Measurements from ENCODE around the gene ST7. TPM values are rescaled to one million over a fixed set of nuclear protein-coding genes. Genes with fewer than 3 reads are reported as not detected.

Gene ST7
- total RNA-seq, 1 experiment from 2014 or later: 12.9 TPM

DNA sequence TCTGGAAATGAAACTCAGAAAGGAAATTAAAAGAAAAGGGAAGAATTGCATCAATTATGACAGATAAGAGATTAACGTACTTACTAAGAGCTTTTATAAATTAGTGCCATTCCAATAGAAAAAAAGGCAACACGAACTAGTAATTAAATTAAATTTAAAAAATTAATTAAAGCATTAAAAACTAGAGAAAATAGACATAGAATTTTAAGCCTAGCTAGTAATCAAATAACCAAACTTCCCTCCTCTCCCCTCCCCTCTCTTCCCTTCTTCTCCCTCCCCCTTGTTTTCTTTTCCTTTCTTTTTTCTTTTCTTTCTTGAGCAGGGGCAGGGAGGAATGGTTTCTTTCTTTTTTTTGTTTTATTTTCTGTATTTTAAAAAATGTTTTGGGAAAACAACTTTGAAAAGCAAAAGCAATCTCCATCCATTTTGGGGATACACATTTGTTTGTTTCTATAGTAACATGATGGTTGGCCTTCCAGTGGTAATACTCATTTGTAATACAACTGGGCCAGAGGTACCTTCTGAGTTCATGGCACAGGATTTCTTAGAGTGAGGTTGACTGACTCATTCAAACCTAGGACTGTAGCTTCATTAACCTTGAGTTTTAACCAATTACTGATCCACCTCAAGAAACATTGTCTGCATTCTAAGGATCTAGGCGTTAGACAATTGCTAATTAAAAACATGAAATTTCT lies 132.6 kb downstream of the ST7 start:
- Histone ChIP-seq H2BK5ac (ENCODE audit: insufficient read length, low read length) (no peak overlapping the region), H4K8ac (replicated peaks; ENCODE audit: insufficient read length, low read depth, low read length) (no peak overlapping the region), H3K56ac (ENCODE audit: insufficient read length, low read depth, low read length) (no peak overlapping the region), H3K4ac (ENCODE audit: low read depth, low read length) (no peak overlapping the region), H3K4me1 (ENCODE audit: insufficient read depth, low read length) (no peaks in the 10 kb centered on the region), H4K20me1 (ENCODE audit: control insufficient read depth, insufficient read depth, insufficient read length) (no peaks in the 10 kb centered on the region), H2BK12ac (ENCODE audit: insufficient read length, low read depth, low read length) (no peak overlapping the region), H3K23me2 (ENCODE audit: insufficient read length, low read depth, low read length, poor library complexity, severe bottlenecking) (no peaks in the 10 kb centered on the region), H3K4me2 (ENCODE audit: insufficient read depth, insufficient read length, low read length) (no peak overlapping the region), H3K27ac (ENCODE audit: insufficient read length, low read depth, low read length) (no peak overlapping the region), H3K9me3 (ENCODE audit: control insufficient read depth, low read depth, low read length) (no peaks in the 10 kb centered on the region), H3T11ph (ENCODE audit: low read length) (no peak overlapping the region), H2BK120ac (ENCODE audit: low read depth, low read length, poor library complexity, severe bottlenecking) (no peak overlapping the region), H3K79me2 (ENCODE audit: insufficient read depth, low read length) (peaks cover 5% of the 10 kb centered on the region; the same call in 1 of the 2 replicates), H4K91ac (ENCODE audit: insufficient read length, low read depth, low read length) (no peak overlapping the region), H4K5ac (ENCODE audit: insufficient read length, low read depth, low read length) (no peak overlapping the region), H2AK5ac (ENCODE audit: insufficient read length, low read length) (no peak overlapping the region), H3K23ac (ENCODE audit: insufficient read length, low read depth, low read length) (no peak overlapping the region), H3K27me3 (ENCODE audit: insufficient read depth, low read length) (no peaks in the 10 kb centered on the region), H3K14ac (ENCODE audit: insufficient read depth, low read length) (no peak overlapping the region), H2AFZ (ENCODE audit: low read length) (no peak overlapping the region), H2BK15ac (ENCODE audit: low read depth, low read length) (no peak overlapping the region), H3K9ac (ENCODE audit: extremely low read depth, insufficient read length, low read length) (no peak overlapping the region), H2BK20ac (ENCODE audit: low read depth, low read length, poor library complexity, severe bottlenecking) (no peak overlapping the region), H3K79me1 (ENCODE audit: insufficient read depth, low read depth, low read length, poor library complexity, severe bottlenecking) (no peaks in the 10 kb centered on the region), H3K18ac (ENCODE audit: insufficient read length, low read depth, low read length) (no peak overlapping the region)
- no peak overlapping the region for H3K4me3 Mint-ChIP-seq
- TF ChIP-seq, protein P1, sequence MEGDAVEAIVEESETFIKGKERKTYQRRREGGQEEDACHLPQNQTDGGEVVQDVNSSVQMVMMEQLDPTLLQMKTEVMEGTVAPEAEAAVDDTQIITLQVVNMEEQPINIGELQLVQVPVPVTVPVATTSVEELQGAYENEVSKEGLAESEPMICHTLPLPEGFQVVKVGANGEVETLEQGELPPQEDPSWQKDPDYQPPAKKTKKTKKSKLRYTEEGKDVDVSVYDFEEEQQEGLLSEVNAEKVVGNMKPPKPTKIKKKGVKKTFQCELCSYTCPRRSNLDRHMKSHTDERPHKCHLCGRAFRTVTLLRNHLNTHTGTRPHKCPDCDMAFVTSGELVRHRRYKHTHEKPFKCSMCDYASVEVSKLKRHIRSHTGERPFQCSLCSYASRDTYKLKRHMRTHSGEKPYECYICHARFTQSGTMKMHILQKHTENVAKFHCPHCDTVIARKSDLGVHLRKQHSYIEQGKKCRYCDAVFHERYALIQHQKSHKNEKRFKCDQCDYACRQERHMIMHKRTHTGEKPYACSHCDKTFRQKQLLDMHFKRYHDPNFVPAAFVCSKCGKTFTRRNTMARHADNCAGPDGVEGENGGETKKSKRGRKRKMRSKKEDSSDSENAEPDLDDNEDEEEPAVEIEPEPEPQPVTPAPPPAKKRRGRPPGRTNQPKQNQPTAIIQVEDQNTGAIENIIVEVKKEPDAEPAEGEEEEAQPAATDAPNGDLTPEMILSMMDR (conservative IDR thresholded peaks at IDR 0.05): no peak
- no peaks in the 10 kb centered on the region for H3K36me3 Mint-ChIP-seq (ENCODE audit: insufficient read depth in 1 of 3, low read depth in 3 of 3)
- DNase-seq: no peak
- no peaks in the 10 kb centered on the region for H3K9me3 Mint-ChIP-seq
- H3K27ac Mint-ChIP-seq: no peak overlapping the region
- no peaks in the 10 kb centered on the region for H3K27me3 Mint-ChIP-seq (ENCODE audit: low read depth)
- WGBS (ENCODE audit: extremely low coverage, insufficient read length, low lambda C conversion rate): no CpG with 5 or more reads among the region's 3 CpGs
- H3K4me1 Mint-ChIP-seq: peaks cover 4 to 5% of the 10 kb centered on the region in 2 experiments; a peak in 2 of 4 replicates
